Upper lobe of left lung (tissue), 6 donors: ENCODE measurements around the gene DIAPH2. TPM values are rescaled to one million over a fixed set of nuclear protein-coding genes. Genes with fewer than 3 reads are reported as not detected.

Experiments
- ATAC-seq, 2 donors: fragments of 200-7000 bp; cut with Tn5 transposase; one replicate each; pipeline ENCODE4 v1.9.1; 2022; ENCODE audit warnings: mild to moderate bottlenecking in 2 of 2, moderate library complexity in 2 of 2; ENCODE audit not compliant: low FRiP score in 2 of 2
- DNase-seq, 2 donors: peaks; one replicate each; pipeline ENCODE4 v3.0.0-alpha.2; 2019 to 2020
- H3K27ac ChIP-seq, 4 donors: fragments of 200-600 bp; sonication (generic); one replicate each; pipeline ENCODE4 v1.5.1; 2016 to 2019
- H3K27me3 ChIP-seq, 4 donors: fragments of 200-600 bp; sonication (generic); one replicate each; pipeline ENCODE4 v1.5.1; 2017 to 2019
- H3K36me3 ChIP-seq, 4 donors: fragments of 200-600 bp; sonication (generic); one replicate each; pipeline ENCODE4 v1.5.1; 2016 to 2019
- H3K4me1 ChIP-seq, 4 donors: fragments of 200-600 bp; sonication (generic); one replicate each; pipeline ENCODE4 v1.5.1; 2018 to 2019
- H3K4me3 ChIP-seq, 4 donors: fragments of 200-600 bp; sonication (generic); one replicate each; pipeline ENCODE4 v1.5.1; 2017 to 2019; ENCODE audit warnings: mild to moderate bottlenecking in 2 of 4, moderate library complexity in 1 of 4
- H3K9me3 ChIP-seq, 4 donors: fragments of 200-600 bp; sonication (generic); one replicate each; pipeline ENCODE4 v1.5.1; 2018 to 2019
- CTCF ChIP-seq, 6 experiments: fragments of 450-650 bp in 4 of 6; fragments of 200-600 bp in 2 of 6; sonication (generic) in 2 of 6; IDR thresholded peaks; one replicate each; pipeline ENCODE4 v1.5.1; 2016 to 2019; ENCODE audit warnings: antibody characterized with exemption in 6 of 6
- EP300 ChIP-seq, 4 donors: sonication (generic); formaldehyde crosslinking; IDR thresholded peaks; one replicate each; pipeline ENCODE4 v1.5.1; 2017; ENCODE audit warnings: antibody characterized with exemption in 4 of 4, control low read depth in 2 of 4
- POLR2A ChIP-seq, 4 donors: fragments of 450-650 bp; IDR thresholded peaks; one replicate each; pipeline ENCODE4 v1.5.1; 2016 to 2017; ENCODE audit warnings: antibody characterized with exemption in 4 of 4, mild to moderate bottlenecking in 2 of 4
- POLR2AphosphoS5 ChIP-seq, 2 donors: sonication (generic); formaldehyde crosslinking; IDR thresholded peaks; one replicate each; pipeline ENCODE4 v1.5.1; 2017; ENCODE audit warnings: antibody characterized with exemption in 2 of 2
- WGBS, 2 donors: methylation state at CpG; one replicate each; pipeline ENCODE4 v1.1.5; 2017 to 2018; 5-methylcytosine and 5-hydroxymethylcytosine counted together
- total RNA-seq, 6 donors: library from RNA; depleted of rRNA in 4 of 6; stranded (reverse); fragments of >200 nt in 4 of 6; gene quantifications; one replicate each; pipeline versions ENCODE4 v1.1.0 to v1.2.1, GENCODE V29; 2016 to 2021
- donor health status: DM: no; HTN: no; CAD: no; lungs with moderate emphysema.
- donor health status: DM: no; HTN: yes; CAD: no; lungs with severe emphysema.

DIAPH2 gene
- total RNA-seq, 6 donors from 2014 or later, result 22.5 to 107 (median 44.1) TPM

- no peaks in the 10 kb centered on the region for H3K36me3 ChIP-seq
- no peaks in the 10 kb centered on the region for H3K27me3 ChIP-seq
- ATAC-seq, result no peak
- no peak for DNase-seq
- 88 to 90% methylated on average over 1 of the region's 1 CpG for WGBS, 2 donors
- no peaks in the 10 kb centered on the region for H3K4me1 ChIP-seq
- no peaks in the 10 kb centered on the region for H3K9me3 ChIP-seq
- no peak overlapping the region for H3K4me3 ChIP-seq
- H3K27ac ChIP-seq, result no peak overlapping the region
- TF ChIP-seq POLR2AphosphoS5 (IDR thresholded peaks at IDR 0.05), result no peak
- TF ChIP-seq POLR2A (IDR thresholded peaks at IDR 0.05), result no peak
- TF ChIP-seq CTCF (IDR thresholded peaks at IDR 0.05), result no peak
- no peak for TF ChIP-seq EP300 (IDR thresholded peaks at IDR 0.05)
Observed at GRCh38 chrX:97030947-97031346, 346.3 kb downstream of the DIAPH2 start.

- H3K36me3 ChIP-seq, result no peaks in the 10 kb centered on the region
- no peak overlapping the region for H3K27ac ChIP-seq
- H3K4me3 ChIP-seq, result no peak overlapping the region
- H3K9me3 ChIP-seq, result no peaks in the 10 kb centered on the region
- TF ChIP-seq CTCF (IDR thresholded peaks at IDR 0.05) (no peak), POLR2A (IDR thresholded peaks at IDR 0.05) (no peak), POLR2AphosphoS5 (IDR thresholded peaks at IDR 0.05) (no peak), EP300 (IDR thresholded peaks at IDR 0.05) (no peak)
- 26 to 39% methylated on average over 3 to 4 of the region's 4 CpGs for WGBS, 2 donors
- no peaks in the 10 kb centered on the region for H3K27me3 ChIP-seq
- H3K4me1 ChIP-seq, result no peaks in the 10 kb centered on the region
- DNase-seq (peak in 1 of 2 donors; percentile 23), ATAC-seq (no peak)
Observed at GRCh38 chrX:97039363-97040029, 354.9 kb downstream of the DIAPH2 start.

- Histone ChIP-seq H3K27me3 (no peaks in the 10 kb centered on the region), H3K9me3 (no peaks in the 10 kb centered on the region), H3K27ac (no peak overlapping the region), H3K4me1 (no peaks in the 10 kb centered on the region), H3K36me3 (no peaks in the 10 kb centered on the region), H3K4me3 (no peak overlapping the region)
- TF ChIP-seq POLR2A (IDR thresholded peaks at IDR 0.05) (no peak), POLR2AphosphoS5 (IDR thresholded peaks at IDR 0.05) (no peak), CTCF (IDR thresholded peaks at IDR 0.05) (no peak), EP300 (IDR thresholded peaks at IDR 0.05) (no peak)
- WGBS, 2 donors, result 75 to 86% methylated on average over 1 of the region's 1 CpG
- ATAC-seq, result no peak
- DNase-seq, result no peak
Observed at GRCh38 chrX:97045470-97045869, 360.8 kb downstream of the DIAPH2 start.

GRCh38 chrX:97046867-97047266 is 362.2 kb downstream of the DIAPH2 start:
- no peaks in the 10 kb centered on the region for H3K9me3 ChIP-seq
- 88 to 98% methylated on average over 3 of the region's 3 CpGs for WGBS, 2 donors
- H3K4me3 ChIP-seq, result no peak overlapping the region
- no peak for DNase-seq
- H3K36me3 ChIP-seq, result no peaks in the 10 kb centered on the region
- TF ChIP-seq POLR2A (IDR thresholded peaks at IDR 0.05) (no peak), EP300 (IDR thresholded peaks at IDR 0.05) (no peak), POLR2AphosphoS5 (IDR thresholded peaks at IDR 0.05) (no peak), CTCF (IDR thresholded peaks at IDR 0.05) (no peak)
- no peaks in the 10 kb centered on the region for H3K4me1 ChIP-seq
- H3K27ac ChIP-seq, result no peak overlapping the region
- no peak for ATAC-seq
- H3K27me3 ChIP-seq, result no peaks in the 10 kb centered on the region

GRCh38 chrX:97050392-97050791 is 365.8 kb downstream of the DIAPH2 start:
- H3K9me3 ChIP-seq, result no peaks in the 10 kb centered on the region
- H3K27ac ChIP-seq, result no peak overlapping the region
- no peaks in the 10 kb centered on the region for H3K36me3 ChIP-seq
- DNase-seq (no peak), ATAC-seq (no peak)
- 56 to 59% methylated on average over 2 of the region's 2 CpGs for WGBS, 2 donors
- H3K4me1 ChIP-seq, result no peaks in the 10 kb centered on the region
- H3K4me3 ChIP-seq, result no peak overlapping the region
- H3K27me3 ChIP-seq, result no peaks in the 10 kb centered on the region
- TF ChIP-seq POLR2AphosphoS5 (IDR thresholded peaks at IDR 0.05) (no peak), EP300 (IDR thresholded peaks at IDR 0.05) (no peak), POLR2A (IDR thresholded peaks at IDR 0.05) (no peak), CTCF (IDR thresholded peaks at IDR 0.05) (no peak)
